ENCODE data around the gene RAB19.
"Not testable (repeated sequence)": the region's sequence is repeated elsewhere in the genome, so short reads cannot be mapped to it uniquely, and the experiment has no call there.

Gene RAB19

DNA sequence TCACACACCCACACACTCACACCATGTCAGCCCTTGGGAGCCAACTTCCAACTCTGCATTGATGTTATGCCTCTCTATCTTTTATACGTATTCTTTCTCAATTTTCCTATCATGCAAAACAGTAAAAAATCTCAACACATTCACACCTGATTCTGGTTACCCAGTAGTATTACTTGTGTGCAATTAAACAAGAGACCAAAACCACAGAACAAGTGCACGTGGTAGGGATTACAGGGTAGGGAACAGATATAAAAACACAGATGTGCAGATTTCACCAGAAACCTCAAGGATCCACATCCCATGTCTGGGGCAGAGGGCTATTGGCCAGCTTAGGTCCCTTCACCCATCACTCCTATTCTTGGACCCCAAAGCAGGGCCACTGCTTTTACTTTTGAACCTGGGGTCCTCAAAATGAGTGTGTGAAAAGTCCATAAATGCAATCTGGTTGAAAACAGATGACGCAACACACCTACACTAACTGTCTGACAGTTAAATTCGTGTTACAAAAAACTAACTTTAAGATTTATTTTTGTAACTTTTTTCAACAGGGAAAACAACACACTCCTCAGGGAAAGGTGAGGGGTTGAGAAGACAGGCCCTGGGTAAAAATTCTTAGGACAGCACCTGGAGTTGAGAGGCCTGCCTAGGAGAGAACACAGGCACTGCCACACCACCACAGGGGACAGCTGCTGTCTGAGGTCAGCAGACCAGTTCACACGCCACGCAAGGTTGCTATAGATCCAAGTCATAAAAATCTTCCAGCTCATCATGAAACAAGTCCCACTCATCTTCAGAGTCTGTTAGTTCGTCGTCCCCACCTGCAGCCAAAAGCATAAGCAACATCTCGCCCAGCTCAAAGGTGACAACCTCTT, 50.2 kb downstream of the RAB19 start:
- DNase-seq (ENCODE audit: low read depth): not testable (repeated sequence)

- no peak for DNase-seq (ENCODE audit: low read depth)
Observed at GRCh38 chr7:140454657-140455015, 50.8 kb downstream of the RAB19 start.

DNA sequence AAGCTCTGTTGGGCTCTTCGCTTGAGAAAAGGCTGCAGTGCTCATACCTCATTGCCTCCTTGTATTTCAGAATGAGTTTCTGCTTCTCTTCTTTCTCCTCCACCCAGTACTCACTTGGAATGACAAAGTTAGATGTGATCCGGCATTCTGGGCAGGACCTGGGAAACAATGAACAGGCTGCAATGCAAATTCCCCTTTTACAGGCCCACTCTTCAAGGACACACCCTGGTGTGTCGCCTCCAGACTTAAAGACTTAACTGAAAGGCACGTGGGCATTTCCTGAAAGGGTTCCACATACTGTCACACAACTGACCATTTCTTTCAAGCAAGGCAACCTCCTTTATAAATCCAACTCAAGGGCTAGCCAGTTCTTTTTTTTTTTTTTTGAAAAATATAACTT, 51.9 kb downstream of the RAB19 start:
- DNase-seq (ENCODE audit: low read depth): no peak

- DNase-seq (ENCODE audit: low read depth): no peak
Observed at GRCh38 chr7:140456551-140457051, 52.7 kb downstream of the RAB19 start.

DNA sequence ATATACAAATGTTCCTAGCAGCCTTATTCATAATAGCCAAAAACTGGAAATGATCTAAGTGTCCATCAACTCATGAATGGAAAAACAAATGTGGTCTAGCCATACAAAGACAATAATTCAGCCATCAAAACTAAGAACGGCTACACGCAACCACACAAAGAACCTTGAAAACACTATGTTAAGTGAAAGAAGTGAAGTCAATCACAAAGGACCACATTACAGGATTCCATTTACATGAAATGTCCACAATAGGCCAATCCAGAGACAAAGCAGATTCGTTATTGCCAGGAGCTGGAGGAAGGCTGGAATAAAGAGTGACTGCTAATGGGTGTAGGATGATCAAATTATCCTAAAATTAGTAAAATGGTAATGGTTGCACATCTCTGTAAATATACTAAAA, 54.3 kb downstream of the RAB19 start:
- no peak for DNase-seq (ENCODE audit: low read depth)

DNA sequence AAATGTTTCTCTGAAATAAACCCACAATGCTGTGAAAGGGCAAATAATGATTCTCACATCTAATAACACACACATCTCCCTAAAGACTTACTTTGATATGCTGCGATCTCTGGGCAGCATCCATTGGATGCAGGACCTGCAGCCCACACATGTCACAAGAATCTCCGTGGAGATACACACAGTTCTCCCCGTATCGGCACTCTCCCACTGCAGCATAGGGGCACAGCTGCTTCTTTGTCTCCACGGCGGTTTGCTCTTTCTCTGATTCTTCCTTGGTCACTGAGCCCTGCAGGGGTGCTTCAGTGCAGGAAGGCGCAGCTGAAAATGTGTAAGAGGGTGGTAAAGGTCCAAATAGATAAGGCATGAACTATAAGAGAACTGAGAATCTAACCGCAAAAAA, 55.1 kb downstream of the RAB19 start:
- no peak for DNase-seq (ENCODE audit: low read depth)

GRCh38 chr7:140463111-140463510, 59.3 kb downstream of the RAB19 start:
- no peak for DNase-seq (ENCODE audit: low read depth)

- no peak for DNase-seq (ENCODE audit: low read depth)
Observed at GRCh38 chr7:140475747-140476333, 72.0 kb downstream of the RAB19 start.

GRCh38 chr7:140476698-140477261, 72.9 kb downstream of the RAB19 start:
- DNase-seq (ENCODE audit: low read depth): no peak
